ENCODE results near the gene SLC25A34. TPM values are rescaled to one million over a fixed set of nuclear protein-coding genes. Genes with fewer than 3 reads are reported as not detected.
A peak's percentile ranks its signal among the peaks of the same experiment; 100 is the strongest.

Gene SLC25A34
- total RNA-seq, 1 donor from 2014 or later, result 0.48 TPM

DNA sequence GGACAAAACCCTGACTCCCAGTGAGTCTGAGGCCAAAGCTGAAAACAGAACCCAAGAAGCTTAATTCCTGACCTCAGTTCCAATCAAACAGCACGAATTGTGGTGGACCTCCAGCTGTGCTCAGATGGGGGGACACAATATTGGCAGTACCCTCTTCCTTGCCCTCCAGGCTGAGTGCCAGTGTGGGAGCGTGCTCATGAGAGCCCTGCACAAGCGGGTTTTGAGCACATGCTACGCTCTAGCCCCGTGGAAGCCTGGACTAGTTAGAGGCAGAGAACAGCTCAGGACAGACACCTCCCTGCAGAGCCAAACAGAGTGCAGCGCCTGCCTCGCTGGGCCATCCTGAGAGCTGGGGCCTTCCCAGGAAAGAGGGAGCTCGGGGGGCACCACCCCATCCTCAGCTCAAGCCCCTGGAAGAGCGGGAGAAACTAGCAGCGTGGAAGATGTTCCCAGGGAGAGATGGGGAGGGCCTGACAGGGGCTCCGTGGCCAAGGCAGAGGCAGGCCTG is 2.8 kb upstream of the SLC25A34 start:
- DNase-seq (ENCODE audit: low spot score), result no peak

DNA sequence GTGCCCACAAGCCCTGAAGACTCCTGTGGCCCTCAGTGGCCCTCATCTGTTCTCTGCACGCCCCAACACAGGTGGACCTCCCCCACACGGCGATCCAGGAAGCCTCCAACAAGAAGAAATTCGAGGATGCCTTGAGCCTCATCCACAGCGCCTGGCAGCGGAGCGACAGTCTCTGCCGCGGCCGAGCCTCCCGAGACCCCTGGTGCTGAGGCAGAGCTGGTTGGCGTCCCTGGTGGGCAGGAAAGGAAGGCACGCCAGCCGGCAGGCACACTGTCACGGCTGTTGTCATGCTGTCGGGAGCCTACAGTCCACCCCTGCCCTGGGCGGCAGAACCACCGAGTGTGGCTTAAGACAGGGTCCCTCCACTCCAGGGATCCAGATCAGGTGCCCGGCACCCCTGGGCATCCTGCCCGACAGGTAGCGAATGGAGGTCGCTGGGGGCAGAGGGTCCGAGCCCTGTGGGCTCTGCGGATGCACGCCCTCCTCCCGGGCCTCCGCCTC is 2.3 kb upstream of the SLC25A34 start:
- DNase-seq (ENCODE audit: low spot score), result no peak

DNA sequence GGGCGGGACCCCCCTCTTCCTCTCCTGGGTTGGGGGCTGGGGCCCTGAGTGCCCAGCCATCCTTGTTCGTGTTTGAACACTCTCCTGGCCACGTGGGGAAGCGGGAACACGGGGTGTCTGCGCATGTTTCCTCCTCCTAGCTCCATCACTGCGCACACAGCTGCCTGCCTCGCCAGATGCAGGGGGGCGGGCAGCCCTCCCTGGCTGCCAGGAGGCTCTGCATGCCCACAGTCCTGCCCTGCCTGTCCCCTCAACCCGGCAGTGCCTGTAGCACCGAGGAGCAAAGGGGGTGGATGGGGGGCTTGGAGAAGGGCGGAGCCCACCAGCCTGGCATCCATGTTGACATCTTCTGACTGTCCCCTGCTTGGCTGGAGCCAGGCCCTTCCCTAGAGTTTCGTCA is 1.8 kb upstream of the SLC25A34 start:
- DNase-seq (ENCODE audit: low spot score), result no peak

DNA sequence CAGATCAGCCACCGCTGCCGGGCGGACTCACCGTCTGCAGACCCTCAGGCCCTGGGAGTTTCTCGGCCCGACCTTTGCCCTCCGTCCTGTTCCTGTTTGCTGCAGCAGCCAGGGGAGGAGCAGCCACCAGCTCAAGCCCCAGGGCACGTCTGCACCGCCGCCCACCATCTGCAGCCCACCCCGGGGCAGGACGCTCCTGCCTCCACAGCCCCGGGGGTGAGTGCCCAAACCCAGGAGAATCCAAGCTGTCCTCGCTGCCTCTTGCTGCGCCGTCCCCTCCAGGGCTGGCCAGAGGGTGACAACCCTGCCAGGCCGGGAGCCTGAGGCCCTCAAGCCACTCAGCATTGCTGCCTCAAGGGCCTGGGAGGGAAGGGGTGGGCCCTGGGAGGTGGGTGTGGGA is 1.2 kb upstream of the SLC25A34 start:
- no peak for DNase-seq (ENCODE audit: low spot score)

DNA sequence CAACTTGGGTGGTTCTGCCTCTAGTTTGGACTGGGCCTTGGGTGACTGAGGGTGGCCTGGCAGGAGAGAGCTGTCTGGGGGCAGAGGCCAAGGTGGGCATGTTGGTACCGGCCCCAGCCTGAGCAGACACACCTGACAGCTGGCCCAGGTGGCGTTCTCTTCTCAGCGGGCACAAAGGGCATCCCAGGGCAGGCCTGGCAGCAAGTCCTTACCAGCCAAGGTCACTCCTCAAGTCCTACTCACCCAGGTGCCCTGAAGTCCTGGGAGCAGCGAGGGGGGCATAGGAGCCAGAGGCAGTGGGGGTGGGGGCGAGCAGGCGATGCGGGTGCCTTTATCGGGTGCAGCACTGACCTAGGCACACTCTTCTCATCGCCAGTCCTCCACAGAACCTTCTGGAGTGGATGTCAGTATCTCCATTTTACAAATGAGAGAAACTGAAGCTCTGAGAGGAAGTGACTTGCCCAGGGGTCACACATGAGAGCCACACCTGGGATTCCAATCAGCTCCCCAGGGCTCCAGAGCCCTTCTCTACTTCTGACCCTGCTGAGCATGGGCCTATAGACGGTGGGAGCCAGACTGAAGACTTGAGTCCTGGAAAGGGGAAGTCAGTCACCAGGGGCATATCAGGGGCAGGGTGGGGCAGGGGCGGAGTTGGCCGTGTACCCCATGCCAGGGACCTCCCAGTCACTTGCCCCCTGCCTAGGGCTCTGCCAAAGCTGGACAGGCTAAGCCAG is 587 bp upstream of the SLC25A34 start:
- no peak for DNase-seq (ENCODE audit: low spot score)

DNA sequence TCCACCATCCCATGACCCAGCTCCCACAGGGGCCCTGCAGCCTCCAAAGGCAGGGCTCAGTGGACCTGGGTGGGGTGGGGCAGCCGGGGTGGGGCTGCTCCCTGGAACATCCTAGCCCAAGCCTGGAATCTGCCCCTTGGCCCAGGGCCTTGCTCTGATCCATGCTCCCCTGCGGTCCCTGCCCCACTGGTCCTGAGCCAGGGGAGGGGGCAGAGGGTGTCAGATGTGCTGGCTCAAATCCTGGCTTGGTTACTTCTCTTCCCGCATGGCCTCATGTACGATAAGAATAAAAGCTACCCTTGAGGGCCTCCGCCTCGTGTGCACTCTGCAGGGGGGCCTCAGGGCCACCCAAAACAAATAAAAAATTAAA is 819 bp downstream of the SLC25A34 start:
- no peak for DNase-seq (ENCODE audit: low spot score)

DNA sequence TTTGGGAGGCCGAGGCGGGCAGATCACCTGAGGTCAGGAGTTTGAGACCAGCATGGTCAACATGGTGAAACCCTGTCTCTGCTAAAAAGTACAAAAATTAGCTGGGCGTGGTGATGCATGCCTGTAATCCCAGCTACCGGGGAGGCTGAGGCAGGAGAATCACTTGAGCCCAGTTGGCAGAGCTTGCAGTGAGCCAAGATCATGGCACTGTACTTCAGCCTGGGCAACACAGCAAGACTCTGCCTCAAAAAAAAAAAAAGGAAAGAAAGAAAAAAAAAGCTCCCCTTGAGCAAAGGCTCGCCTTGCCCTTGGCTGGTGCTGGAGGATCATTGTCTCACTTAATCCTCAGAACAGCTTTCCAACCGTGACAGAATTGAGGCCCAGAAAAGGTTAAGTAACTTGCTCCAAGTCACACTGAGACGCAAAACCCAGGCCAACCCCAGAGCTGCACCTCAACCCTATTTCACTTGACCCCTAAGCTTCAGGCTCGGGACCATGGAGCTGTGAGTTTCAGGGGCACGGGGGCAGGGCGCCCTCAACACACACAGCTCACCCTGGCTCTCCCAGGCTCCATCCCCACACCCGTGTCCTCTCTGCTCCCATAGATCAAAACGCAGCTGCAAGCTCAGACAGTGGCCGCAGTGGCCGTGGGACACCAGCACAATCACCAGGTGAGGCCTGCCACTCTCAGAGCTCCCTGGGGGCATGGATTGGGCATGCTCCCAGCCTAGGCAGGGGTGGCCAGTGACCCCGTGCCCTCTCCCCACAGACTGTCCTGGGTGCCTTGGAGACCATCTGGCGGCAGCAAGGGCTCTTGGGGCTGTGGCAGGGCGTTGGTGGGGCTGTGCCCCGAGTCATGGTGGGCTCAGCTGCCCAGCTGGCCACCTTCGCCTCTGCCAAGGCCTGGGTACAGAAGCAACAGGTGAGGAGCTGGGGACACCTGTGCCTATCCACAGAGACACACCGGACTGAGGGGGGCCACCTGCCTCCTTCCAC is 1.6 kb downstream of the SLC25A34 start:
- no peak for DNase-seq (ENCODE audit: low spot score)

DNA sequence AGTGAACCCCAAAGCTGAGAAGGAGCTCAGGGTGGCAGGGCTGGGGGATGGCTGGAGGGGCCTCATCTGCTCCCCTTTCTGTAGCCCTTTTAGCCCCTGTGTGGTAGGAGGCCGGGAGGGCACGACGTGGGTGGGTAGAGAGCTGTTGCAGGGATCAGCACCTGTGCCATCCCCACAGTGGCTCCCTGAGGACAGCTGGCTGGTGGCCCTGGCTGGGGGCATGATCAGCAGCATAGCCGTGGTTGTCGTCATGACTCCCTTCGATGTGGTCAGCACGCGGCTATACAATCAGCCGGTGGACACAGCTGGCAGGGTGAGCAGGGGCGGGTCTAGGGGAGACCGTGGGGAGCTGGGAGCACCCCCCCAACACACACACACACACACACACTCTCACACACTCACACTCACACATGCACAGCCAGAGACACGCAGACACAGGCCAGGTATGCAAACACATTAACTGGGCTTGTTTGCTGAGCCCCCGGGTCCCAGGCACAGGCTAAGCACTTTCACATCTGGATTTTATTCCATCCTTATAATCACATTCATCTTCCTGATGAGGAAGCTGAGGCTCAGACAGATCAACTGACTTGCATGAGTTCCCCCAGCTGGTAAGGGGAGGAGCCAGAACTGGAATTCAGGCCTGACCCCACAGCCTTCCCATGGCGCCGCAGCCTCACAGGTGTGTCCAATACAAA is 2.5 kb downstream of the SLC25A34 start:
- no peak for DNase-seq (ENCODE audit: low spot score)

DNA sequence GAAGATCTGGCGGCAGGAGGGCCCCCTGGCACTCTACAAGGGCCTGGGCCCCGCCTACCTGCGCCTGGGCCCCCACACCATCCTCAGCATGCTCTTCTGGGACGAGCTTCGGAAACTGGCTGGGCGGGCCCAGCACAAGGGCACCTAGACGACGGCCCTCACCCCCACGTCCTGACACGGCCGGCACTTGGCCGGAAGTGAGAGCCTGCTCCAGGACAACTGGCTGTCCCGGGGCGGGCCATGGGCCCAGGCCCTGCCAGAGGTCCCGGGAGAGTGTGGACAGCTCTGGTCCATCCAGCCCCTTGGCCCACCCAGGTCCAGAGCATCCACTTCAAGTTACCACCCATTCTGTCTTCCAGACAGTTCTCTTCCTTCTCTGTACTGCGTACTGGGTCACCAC is 3.2 kb downstream of the SLC25A34 start:
- no peak for DNase-seq (ENCODE audit: low spot score)

DNA sequence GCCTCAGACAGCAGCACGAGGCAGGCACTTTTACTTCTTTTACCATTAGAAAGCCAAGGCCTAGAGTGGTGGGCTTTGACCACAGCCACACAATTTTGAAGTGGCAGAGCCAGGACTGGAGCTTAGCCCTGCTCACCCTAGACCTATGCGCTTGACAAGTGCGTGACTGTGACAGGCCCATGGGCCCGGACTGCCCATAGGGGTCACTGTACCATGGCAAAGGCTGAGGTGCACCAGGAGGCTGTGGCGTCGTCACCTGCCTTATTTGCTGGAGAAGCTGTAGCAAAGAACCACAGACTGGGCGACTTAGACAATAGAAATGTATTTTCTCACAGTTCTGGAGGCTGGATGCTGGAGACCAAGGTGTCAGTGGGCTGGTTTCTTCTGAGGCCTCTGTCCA is 3.7 kb downstream of the SLC25A34 start:
- DNase-seq (ENCODE audit: low spot score), result no peak

DNA sequence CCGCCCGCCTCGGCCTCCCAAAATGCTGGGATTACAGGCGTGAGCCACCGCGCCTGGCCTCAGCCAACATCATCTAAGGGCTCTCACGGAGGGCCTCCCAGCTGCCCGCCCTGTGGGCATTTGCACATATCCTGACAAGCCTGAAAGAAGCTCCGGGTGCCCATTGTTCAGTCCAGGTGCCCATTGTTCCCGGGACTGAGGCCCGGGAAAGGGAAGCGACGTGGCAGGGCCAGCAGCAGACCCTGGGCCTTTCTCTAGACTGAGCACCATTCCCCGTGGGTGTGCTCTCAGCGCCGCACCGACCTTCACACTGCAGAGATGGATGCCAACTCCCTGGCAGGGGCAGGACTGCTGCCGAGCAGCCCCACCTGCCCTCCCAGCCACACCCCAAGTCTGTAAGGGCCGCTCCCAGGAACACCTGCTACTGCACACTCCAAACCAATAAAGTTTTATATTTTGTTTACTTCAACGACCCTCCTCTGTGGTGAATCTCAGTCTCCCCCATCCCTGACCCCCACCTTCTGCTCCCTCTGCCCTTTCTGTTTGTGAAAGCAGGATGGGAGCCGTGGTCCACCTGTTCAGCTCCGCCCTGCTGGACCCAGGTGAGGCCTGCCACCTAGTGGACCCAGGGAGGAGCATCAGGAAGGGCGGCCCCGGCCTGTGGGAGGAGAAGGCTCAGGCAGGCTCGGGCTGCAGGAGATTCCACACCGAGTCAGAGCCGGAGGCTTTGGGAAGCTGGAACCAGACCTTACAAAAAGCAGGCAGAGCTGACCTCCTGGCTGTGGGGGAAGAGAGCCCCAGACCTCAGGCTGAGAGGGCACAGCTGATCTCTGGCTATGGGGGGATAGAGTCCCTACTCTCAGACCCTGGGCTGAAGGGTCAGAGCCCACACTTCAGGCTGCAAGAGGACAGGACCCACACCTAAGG is 5.1 kb downstream of the SLC25A34 start:
- DNase-seq (ENCODE audit: low spot score), result peak; percentile 79

DNA sequence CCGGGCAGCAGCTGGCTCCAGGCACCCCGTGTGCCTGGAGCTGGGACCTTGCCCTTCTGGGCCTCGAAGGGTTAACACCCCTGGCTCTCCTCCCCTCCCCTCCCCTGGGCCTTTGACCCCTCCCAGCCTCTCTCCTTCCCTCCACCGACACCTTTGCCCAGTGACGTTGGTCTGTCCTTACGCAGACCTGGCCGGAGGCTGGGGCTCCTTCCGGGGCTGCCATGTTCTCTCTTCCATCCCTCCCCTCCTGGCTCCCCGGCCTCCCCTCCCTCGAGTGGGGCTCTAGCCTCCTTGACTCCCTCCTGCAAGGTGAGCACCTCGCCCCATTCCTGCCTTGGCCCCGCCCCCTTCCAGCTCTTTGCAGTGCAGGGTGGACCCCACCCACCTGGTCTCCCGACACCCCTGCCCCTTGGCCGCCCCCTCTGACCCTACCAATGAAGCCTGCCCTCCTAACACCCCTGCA is 6.3 kb downstream of the SLC25A34 start, which contains the start of gene TMEM82:
Gene TMEM82, plus strand, starts transcription at position 161 of the 463 bp plus-strand sequence. Its CDS starts 61 bp downstream, at position 222.
- DNase-seq (ENCODE audit: low spot score), result no peak

DNA sequence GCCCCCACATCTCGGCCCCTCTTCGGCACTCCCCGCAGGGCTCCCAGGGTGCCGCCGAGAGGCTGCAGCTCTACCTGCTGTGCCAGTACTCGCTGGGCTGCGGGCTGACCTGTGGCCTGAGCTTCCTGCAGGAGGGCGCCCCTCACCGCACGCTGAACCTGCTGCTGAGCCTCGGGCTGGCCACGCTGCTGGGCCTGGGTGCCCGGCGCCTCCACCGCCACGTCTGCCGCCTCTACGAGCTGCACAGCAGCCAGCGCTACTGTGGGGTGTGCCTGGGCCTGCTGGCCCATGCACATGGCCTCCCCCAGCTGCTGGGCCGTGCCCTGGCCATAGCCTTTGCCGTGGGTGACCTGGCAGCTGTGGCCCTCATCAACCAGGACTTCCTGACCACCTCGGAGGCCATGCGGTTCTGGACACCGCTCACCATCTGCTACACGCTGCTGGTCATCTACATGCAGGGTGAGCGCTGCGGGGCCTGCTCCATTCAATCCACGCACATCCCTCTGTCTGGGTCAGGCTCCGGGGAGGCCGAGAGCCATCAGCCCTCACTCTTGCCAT is 8.1 kb downstream of the SLC25A34 start:
- no peak for DNase-seq (ENCODE audit: low spot score)

DNA sequence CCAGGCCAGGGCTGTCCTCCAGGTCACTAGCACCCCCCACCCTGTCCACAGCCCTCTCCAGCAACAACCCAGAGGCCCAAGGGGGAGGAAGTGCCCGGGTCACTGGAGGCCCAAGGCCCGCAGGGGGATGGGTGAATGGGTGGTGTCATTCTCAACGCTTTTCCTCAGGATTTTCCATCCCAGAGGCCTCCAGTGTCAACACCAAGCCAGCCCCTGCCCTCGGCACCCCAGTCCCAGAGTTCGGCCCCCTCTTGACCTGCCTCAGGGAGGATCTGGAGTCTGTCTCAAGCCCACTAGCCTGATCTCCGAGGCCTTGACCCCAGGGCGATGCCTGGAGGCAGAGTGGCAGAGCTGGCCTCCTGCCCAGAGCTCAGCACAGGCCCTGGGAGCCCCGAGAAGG is 11.3 kb downstream of the SLC25A34 start:
- DNase-seq (ENCODE audit: low spot score), result no peak

DNA sequence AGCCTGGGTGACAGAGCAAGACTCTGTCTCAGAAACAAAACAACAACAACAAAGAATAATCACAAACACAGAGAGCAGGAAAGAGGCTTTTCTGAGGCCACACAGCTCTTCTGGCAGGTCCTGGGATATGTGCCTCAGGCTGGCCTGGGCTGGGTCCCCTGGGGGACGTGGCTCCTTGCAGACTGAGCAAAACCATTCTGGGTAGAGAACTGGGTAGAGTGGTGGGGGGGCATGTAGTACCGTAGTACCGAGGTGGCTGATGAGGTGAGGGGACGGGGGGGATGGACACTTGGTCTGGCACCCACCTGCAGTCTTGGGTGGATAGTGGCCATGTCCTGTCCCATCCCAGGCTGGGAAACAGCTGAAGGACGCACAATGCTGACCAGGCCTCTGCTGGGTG is 12.2 kb downstream of the SLC25A34 start:
- DNase-seq (ENCODE audit: low spot score), result no peak

DNA sequence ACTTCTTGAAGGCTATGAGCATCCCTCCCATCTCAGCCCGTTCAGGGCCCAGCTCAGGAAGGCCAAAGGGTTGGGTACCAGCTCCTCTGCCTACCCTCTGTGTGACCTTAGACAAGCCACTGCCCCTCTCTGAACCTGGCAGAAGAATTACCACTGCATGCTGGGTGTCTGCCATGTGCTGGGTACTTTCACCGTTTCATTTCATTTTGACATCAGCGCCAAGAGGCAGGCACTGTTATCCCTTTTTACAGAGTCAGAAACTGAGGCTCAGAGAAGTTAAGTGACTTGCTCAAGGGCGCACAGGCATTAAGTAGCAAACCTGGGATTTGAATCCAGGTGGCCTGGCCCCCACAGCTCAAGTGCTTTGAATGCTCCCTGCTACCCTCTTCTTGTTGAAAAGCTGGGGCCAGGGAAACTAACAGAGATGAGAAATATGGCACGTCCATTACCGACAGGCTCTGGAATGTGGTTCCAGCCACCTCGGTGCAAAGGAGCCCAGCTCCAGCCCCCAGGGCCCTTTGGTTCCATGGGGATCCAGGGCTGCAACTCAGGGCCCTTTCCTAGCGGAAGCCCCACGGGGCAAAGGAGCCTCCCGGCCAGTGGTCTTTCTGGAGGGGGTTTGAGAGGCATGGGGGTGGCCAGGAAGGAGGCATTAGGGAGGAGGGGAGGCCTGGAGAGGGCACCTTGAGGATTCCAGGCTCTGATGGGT is 12.8 kb downstream of the SLC25A34 start:
- DNase-seq (ENCODE audit: low spot score), result no peak

DNA sequence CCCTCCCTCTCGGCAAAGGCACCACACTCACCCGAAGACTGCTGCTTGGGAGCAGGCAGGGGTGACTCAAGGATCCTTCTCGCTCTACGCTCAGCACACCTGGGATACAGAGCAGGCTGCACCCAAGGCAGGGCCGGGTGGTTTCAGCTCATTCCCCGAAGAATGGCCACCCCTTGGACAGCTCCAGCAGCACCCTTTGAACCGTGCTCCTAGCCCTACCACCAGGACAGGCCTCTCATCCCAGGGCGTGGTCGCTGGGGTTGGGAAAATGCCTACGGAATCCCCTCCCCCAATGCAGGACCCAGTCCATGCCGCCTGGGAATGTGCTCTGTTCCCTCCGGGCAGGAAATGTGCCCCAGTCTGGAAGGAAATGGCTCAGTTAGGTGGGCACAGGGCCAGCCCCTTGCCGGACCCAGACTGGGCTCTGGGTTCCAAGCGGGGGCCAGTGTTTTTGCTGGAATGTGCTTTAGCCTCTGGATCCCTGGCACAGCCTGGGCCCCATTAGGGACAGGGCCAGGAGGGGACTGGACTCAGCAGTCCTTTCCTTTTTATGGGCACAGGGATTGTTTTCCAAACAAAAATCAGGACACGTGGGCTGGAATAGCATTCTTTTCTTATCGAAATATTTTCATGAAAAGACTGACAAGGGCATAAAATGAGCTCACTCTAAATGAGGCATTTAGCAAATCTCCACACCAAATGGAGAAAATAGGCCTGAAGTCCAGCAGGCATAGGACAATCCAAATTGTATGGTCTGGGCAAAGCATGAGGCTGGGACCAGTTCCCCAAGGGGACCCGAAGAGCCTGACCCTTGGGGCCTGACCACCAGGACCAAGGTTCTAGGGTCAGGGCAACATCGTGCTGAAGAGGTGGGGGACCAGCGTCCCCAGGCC is 13.6 kb downstream of the SLC25A34 start:
- peak; percentile 72 for DNase-seq (ENCODE audit: low spot score)

DNA sequence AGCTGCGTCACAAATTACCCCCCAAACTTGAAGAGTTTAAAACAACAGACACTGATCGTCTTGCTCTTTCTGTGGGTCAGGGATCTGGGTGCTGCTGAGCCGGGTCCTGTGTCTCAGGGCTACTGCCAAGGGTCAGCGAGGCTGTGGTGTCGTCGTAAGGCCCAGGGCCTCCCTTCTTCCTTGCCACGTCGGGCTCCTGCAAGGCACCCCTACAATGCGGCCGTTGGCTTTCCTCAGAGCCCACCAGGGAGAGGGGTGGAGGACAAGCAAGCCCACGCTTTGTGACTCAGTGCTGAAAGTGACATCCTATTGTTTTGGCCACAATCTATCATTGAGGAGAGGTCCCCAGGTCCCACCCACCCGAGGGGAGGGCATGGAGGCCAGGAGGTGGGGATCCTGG is 14.9 kb downstream of the SLC25A34 start:
- DNase-seq (ENCODE audit: low spot score), result no peak
